Vagina (tissue), 2 donors: ENCODE measurements around the gene SSBP4.

Experiments
- POLR2A ChIP-seq, 2 donors: fragments of 450-650 bp; IDR thresholded peaks; one replicate each; pipeline ENCODE4 v1.6.1; 2017; ENCODE audit warnings: antibody characterized with exemption in 2 of 2, mild to moderate bottlenecking in 2 of 2, moderate library complexity in 2 of 2
- POLR2AphosphoS5 ChIP-seq, 2 donors: sonication (generic); formaldehyde crosslinking; IDR thresholded peaks; one replicate each; pipeline ENCODE4 v1.9.0; 2017; ENCODE audit warnings: antibody characterized with exemption in 2 of 2, mild to moderate bottlenecking in 2 of 2, low read depth in 1 of 2; ENCODE audit not compliant: insufficient read depth in 1 of 2
- TF ChIP-seq, protein P1 (sequence below), 3 experiments: fragments of 450-650 bp in 2 of 3; fragments of 200-600 bp in 1 of 3; sonication (generic) in 1 of 3; IDR thresholded peaks; one replicate each; pipeline ENCODE4 v1.5.1; 2017 to 2019; ENCODE audit warnings: antibody characterized with exemption in 3 of 3, mild to moderate bottlenecking in 2 of 3, moderate library complexity in 2 of 3

DNA sequence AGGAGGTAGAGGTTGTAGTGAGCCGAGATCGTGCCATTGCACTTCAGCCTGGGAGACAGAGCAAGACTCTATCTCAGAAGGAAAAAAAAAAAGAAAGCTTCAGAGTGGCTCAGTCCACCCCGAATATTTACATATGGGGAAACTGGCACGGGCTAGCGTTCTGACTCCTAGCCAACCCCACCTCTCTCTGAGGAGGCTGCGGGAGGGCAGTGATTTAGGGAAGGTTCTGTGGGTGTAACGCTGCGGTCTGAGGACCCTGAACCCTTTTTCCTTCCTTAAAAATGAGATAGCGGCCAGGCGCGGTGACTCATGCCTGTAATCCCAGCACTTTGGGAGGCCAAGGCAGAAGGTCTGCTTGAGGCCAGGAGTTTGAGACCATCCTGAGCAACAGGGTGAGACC, 26.8 kb upstream of the SSBP4 start:
- TF ChIP-seq, protein P1, sequence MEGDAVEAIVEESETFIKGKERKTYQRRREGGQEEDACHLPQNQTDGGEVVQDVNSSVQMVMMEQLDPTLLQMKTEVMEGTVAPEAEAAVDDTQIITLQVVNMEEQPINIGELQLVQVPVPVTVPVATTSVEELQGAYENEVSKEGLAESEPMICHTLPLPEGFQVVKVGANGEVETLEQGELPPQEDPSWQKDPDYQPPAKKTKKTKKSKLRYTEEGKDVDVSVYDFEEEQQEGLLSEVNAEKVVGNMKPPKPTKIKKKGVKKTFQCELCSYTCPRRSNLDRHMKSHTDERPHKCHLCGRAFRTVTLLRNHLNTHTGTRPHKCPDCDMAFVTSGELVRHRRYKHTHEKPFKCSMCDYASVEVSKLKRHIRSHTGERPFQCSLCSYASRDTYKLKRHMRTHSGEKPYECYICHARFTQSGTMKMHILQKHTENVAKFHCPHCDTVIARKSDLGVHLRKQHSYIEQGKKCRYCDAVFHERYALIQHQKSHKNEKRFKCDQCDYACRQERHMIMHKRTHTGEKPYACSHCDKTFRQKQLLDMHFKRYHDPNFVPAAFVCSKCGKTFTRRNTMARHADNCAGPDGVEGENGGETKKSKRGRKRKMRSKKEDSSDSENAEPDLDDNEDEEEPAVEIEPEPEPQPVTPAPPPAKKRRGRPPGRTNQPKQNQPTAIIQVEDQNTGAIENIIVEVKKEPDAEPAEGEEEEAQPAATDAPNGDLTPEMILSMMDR (IDR thresholded peaks at IDR 0.05): no peak
- TF ChIP-seq POLR2AphosphoS5 (IDR thresholded peaks at IDR 0.05; ENCODE audit: insufficient read depth in 1 of 2, low read depth in 1 of 2) (no peak), POLR2A (IDR thresholded peaks at IDR 0.05) (no peak)
